ENCODE measurements around the gene PPP1R8.
A peak's percentile ranks its signal among the peaks of the same experiment; 100 is the strongest.
"Not testable (repeated sequence)": the region's sequence is repeated elsewhere in the genome, so short reads cannot be mapped to it uniquely, and the experiment has no call there.

The PPP1R8 gene

GRCh38 chr1:27830621-27831440 lies at the start of gene PPP1R8:
Gene PPP1R8 (plus strand): TSS chr1:27830782. CDS start chr1:27830836, 54 bp downstream.
- in situ Hi-C loops (cut with MboI; ENCODE audit: low pct_unique_long_range_greater_than_20kb, low sequenced_read_pairs, unreplicated experiment) = no loop called here
- DNase-seq (ENCODE audit: low spot score) = peak; percentile 88
- TF ChIP-seq, protein P1, sequence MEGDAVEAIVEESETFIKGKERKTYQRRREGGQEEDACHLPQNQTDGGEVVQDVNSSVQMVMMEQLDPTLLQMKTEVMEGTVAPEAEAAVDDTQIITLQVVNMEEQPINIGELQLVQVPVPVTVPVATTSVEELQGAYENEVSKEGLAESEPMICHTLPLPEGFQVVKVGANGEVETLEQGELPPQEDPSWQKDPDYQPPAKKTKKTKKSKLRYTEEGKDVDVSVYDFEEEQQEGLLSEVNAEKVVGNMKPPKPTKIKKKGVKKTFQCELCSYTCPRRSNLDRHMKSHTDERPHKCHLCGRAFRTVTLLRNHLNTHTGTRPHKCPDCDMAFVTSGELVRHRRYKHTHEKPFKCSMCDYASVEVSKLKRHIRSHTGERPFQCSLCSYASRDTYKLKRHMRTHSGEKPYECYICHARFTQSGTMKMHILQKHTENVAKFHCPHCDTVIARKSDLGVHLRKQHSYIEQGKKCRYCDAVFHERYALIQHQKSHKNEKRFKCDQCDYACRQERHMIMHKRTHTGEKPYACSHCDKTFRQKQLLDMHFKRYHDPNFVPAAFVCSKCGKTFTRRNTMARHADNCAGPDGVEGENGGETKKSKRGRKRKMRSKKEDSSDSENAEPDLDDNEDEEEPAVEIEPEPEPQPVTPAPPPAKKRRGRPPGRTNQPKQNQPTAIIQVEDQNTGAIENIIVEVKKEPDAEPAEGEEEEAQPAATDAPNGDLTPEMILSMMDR (IDR thresholded peaks at IDR 0.05; ENCODE audit: extremely low read depth, insufficient read depth, missing control alignments) = no peak

DNA sequence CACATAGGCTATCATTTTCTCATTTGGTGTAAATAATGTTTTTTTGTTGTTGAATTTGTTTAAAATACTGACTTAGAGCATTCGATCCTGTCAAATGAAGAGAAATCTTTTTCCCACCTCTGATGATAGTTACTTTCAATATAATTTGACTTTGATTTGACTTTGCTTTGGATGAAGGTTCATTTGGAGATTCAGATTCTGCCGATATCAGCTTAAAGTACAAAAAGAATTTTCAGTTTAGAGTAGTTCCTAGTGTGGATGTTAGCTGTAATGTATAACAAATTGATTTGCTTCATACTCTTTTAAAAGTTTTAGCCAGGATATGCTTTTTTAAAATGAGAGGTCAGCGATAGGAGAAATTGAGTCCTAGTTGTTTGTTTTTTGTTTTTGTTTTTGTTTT lies 47.6 kb upstream of the PPP1R8 start:
- DNase-seq (ENCODE audit: low spot score) = no peak
- TF ChIP-seq, protein P1 (IDR thresholded peaks at IDR 0.05; ENCODE audit: extremely low read depth, insufficient read depth, missing control alignments) = no peak
- in situ Hi-C loops (cut with MboI; ENCODE audit: low pct_unique_long_range_greater_than_20kb, low sequenced_read_pairs, unreplicated experiment) = no loop called here

GRCh38 chr1:27784700-27785099 lies 45.9 kb upstream of the PPP1R8 start:
- TF ChIP-seq, protein P1 (IDR thresholded peaks at IDR 0.05; ENCODE audit: extremely low read depth, insufficient read depth, missing control alignments) = no peak
- in situ Hi-C loops (cut with MboI; ENCODE audit: low pct_unique_long_range_greater_than_20kb, low sequenced_read_pairs, unreplicated experiment) = no loop called here

GRCh38 chr1:27785781-27786455 lies 44.7 kb upstream of the PPP1R8 start:
- TF ChIP-seq, protein P1 (IDR thresholded peaks at IDR 0.05; ENCODE audit: extremely low read depth, insufficient read depth, missing control alignments) = no peak
- in situ Hi-C loops (cut with MboI; ENCODE audit: low pct_unique_long_range_greater_than_20kb, low sequenced_read_pairs, unreplicated experiment) = no loop called here
- DNase-seq (ENCODE audit: low spot score) = no peak

More at GRCh38 chr1:27784700-27785099, 45.9 kb upstream of the PPP1R8 start:
- no peak for DNase-seq (ENCODE audit: low spot score)

- TF ChIP-seq, protein P1 (IDR thresholded peaks at IDR 0.05; ENCODE audit: extremely low read depth, insufficient read depth, missing control alignments) = no peak
- no peak for DNase-seq (ENCODE audit: low spot score)
- in situ Hi-C loops (cut with MboI; ENCODE audit: low pct_unique_long_range_greater_than_20kb, low sequenced_read_pairs, unreplicated experiment) = no loop called here
These were observed 42.7 kb upstream of the PPP1R8 start for GRCh38 chr1:27787895-27788294.

DNA sequence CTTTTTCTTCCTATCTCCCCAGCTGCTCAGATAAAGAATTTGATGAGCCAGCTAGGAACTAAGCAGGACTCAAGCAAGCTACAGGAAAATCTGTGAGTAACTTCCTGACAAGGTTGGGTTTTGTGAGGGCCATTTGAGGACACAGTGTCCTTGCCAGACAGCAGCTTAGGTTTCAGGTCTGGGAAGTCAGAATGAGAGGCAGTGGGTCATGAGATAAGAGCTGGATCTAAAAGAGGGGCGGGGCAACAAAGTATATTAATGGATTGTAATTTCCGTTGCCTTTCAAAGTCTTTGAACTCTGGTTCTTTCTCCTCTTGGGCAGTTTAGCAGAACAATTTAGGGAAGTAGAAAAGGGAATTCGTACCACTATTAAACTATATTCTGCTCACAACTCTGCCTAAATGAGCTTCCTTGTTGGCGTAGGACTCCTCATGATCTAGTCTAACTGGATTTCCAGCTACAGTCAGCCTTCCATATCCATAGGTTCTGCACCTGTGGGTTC lies 41.0 kb upstream of the PPP1R8 start:
- in situ Hi-C loops (cut with MboI; ENCODE audit: low pct_unique_long_range_greater_than_20kb, low sequenced_read_pairs, unreplicated experiment) = no loop called here
- TF ChIP-seq, protein P1 (IDR thresholded peaks at IDR 0.05; ENCODE audit: extremely low read depth, insufficient read depth, missing control alignments) = no peak
- DNase-seq (ENCODE audit: low spot score) = no peak

DNA sequence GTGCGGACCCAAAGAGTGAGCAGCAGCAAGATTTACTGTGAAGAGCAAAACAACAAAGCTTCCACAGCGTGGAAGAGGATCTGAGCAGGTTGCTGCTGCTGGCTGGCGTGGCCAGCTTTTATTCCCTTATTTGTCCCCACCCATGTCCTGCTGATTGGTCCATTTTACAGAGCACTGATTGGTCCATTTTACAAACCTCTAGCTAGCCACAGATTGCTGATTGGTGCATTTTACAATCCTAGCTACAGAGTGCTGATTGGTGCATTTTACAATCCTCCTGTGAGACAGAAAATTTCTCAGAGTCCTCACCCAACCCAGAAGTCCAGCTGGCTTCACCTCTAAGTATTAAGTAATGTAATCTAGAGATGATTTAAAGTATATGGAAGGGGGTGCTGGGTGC lies 40.3 kb upstream of the PPP1R8 start:
- in situ Hi-C loops (cut with MboI; ENCODE audit: low pct_unique_long_range_greater_than_20kb, low sequenced_read_pairs, unreplicated experiment); DNase-seq (ENCODE audit: low spot score): not testable (repeated sequence)
